PFSK-1 (cell line): ENCODE measurements around the gene CENPU.

Experiments used
- POLR2AphosphoS5 ChIP-seq: IDR thresholded peaks from 2 replicates; pipeline ENCODE4 v1.6.1; 2012; ENCODE audit warnings: low read depth, mild to moderate bottlenecking, control low read depth, low read length, moderate library complexity
- SIN3A ChIP-seq: IDR thresholded peaks from 2 replicates; pipeline ENCODE4 v1.6.1; 2012; ENCODE audit warnings: mild to moderate bottlenecking, low read length, moderate library complexity, borderline replicate concordance; ENCODE audit not compliant: insufficient read depth
- TAF1 ChIP-seq: IDR thresholded peaks from 2 replicates; pipeline ENCODE4 v1.6.1; 2012; ENCODE audit warnings: low read length, control low read depth, borderline replicate concordance; ENCODE audit not compliant: insufficient read depth
- TF ChIP-seq, protein P1 (sequence below), 2 experiments: IDR thresholded peaks; 2 replicates each; pipeline versions ENCODE4 v1.6.1 to v1.8.0; 2011 to 2012; ENCODE audit warnings: low read depth in 2 of 2, low read length in 2 of 2, control low read depth in 1 of 2, inconsistent platforms in 1 of 2, mild to moderate bottlenecking in 1 of 2, moderate library complexity in 1 of 2; ENCODE audit not compliant: insufficient read depth in 1 of 2

DNA sequence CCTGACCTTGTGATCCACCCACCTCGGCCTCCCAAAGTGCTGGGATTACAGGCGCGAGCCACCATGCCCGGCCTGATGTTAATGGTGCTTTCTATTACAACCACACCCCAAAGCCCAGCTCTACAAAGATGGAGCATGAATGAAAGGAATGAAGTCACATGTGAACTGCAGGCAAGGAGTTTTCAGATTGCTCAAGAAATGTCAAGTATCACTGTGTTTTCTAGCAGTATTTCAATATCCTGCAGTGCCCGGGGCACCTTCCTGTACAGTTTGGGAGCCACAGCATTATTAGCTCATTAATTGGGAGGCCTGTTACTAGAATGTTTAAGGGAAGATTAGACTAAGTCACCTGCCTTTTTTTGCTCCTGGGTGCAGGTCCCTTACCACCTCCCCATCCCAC lies 44.2 kb downstream of the CENPU start:
- TF ChIP-seq POLR2AphosphoS5 (no peak), TAF1 (no peak), SIN3A (no peak)
- TF ChIP-seq, protein P1, sequence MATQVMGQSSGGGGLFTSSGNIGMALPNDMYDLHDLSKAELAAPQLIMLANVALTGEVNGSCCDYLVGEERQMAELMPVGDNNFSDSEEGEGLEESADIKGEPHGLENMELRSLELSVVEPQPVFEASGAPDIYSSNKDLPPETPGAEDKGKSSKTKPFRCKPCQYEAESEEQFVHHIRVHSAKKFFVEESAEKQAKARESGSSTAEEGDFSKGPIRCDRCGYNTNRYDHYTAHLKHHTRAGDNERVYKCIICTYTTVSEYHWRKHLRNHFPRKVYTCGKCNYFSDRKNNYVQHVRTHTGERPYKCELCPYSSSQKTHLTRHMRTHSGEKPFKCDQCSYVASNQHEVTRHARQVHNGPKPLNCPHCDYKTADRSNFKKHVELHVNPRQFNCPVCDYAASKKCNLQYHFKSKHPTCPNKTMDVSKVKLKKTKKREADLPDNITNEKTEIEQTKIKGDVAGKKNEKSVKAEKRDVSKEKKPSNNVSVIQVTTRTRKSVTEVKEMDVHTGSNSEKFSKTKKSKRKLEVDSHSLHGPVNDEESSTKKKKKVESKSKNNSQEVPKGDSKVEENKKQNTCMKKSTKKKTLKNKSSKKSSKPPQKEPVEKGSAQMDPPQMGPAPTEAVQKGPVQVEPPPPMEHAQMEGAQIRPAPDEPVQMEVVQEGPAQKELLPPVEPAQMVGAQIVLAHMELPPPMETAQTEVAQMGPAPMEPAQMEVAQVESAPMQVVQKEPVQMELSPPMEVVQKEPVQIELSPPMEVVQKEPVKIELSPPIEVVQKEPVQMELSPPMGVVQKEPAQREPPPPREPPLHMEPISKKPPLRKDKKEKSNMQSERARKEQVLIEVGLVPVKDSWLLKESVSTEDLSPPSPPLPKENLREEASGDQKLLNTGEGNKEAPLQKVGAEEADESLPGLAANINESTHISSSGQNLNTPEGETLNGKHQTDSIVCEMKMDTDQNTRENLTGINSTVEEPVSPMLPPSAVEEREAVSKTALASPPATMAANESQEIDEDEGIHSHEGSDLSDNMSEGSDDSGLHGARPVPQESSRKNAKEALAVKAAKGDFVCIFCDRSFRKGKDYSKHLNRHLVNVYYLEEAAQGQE (IDR thresholded peaks at IDR 0.05; ENCODE audit: insufficient read depth in 1 of 2, low read depth in 2 of 2, low read length in 2 of 2) = no peak
